Naive thymus-derived CD4-positive, alpha-beta T cell (primary cell): ENCODE results near the gene PPP2R3C. TPM values are rescaled to one million over a fixed set of nuclear protein-coding genes. Genes with fewer than 3 reads are reported as not detected.
A peak's percentile ranks its signal among the peaks of the same experiment; 100 is the strongest.

Source experiments
- ATAC-seq: fragments of 150-1000 bp; cut with Tn5 transposase; 2 replicates; pipeline ENCODE4 v1.10.0; 2021; ENCODE audit warnings: mild to moderate bottlenecking, moderate library complexity
- CTCF ChIA-PET: fragments of 350-600 bp; sonication (Branson Sonifier 250); formaldehyde crosslinking; loops from one replicate; lab custom pipeline; 2021; ENCODE audit warnings: antibody characterized with exemption; lab: Charles Lee
- POLR2A ChIA-PET: fragments of 350-600 bp; sonication (Branson Sonifier 250); formaldehyde crosslinking; loops from one replicate; lab custom pipeline; 2021; ENCODE audit warnings: antibody characterized with exemption, inconsistent platforms; lab: Charles Lee
- DNase-seq, 9 donors: peaks; one replicate each; pipeline versions ENCODE4 v3.0.0 to v3.0.0-alpha.2; 2020 to 2022; ENCODE audit warnings: mixed read lengths in 1 of 9
- H3K27ac ChIP-seq: one replicate; pipeline ENCODE4 v1.7.0; 2013; ENCODE audit warnings: mild to moderate bottlenecking, low read depth, low read length, moderate library complexity
- H3K27me3 ChIP-seq, 2 donors: one replicate each; pipeline ENCODE4 v1.7.0; 2013; ENCODE audit warnings: low read length in 2 of 2, mild to moderate bottlenecking in 2 of 2, moderate library complexity in 2 of 2; ENCODE audit not compliant: control insufficient read depth in 2 of 2, insufficient read depth in 2 of 2
- H3K36me3 ChIP-seq, 3 experiments: 1 replicate in 2 of 3; 2 replicates in 1 of 3; pipeline ENCODE4 v1.7.0; 2013; ENCODE audit warnings: low read length in 3 of 3, mild to moderate bottlenecking in 3 of 3, moderate library complexity in 1 of 3; ENCODE audit not compliant: insufficient read depth in 3 of 3, control insufficient read depth in 2 of 3
- H3K4me1 ChIP-seq, 2 donors: one replicate each; pipeline ENCODE4 v1.7.0; 2013; ENCODE audit warnings: low read length in 2 of 2, mild to moderate bottlenecking in 2 of 2, moderate library complexity in 1 of 2; ENCODE audit not compliant: control insufficient read depth in 2 of 2, insufficient read depth in 2 of 2
- H3K4me3 ChIP-seq: 2 replicates; pipeline ENCODE4 v1.7.0; 2013; ENCODE audit warnings: mild to moderate bottlenecking, low read length
- H3K9me3 ChIP-seq, 3 experiments: 1 replicate in 2 of 3; 2 replicates in 1 of 3; pipeline ENCODE4 v1.7.0; 2013; ENCODE audit warnings: low read length in 3 of 3; ENCODE audit not compliant: control insufficient read depth in 2 of 3
- H3K27ac Mint-ChIP-seq, 9 donors: one replicate each; pipeline ENCODE4 v1.8.0; 2020 to 2022; ENCODE audit warnings: mixed read lengths in 9 of 9, mild to moderate bottlenecking in 8 of 9, moderate library complexity in 5 of 9, inconsistent platforms in 2 of 9
- H3K27me3 Mint-ChIP-seq, 5 donors: one replicate each; pipeline ENCODE4 v1.8.0; 2021 to 2022; ENCODE audit warnings: mixed read lengths in 5 of 5, mild to moderate bottlenecking in 1 of 5
- H3K36me3 Mint-ChIP-seq, 5 donors: one replicate each; pipeline ENCODE4 v1.8.0; 2020 to 2022; ENCODE audit warnings: mixed read lengths in 5 of 5, mild to moderate bottlenecking in 3 of 5, inconsistent platforms in 1 of 5
- H3K4me1 Mint-ChIP-seq, 7 donors: one replicate each; pipeline ENCODE4 v1.8.0; 2020 to 2022; ENCODE audit warnings: mixed read lengths in 7 of 7, mild to moderate bottlenecking in 3 of 7, inconsistent platforms in 1 of 7
- H3K4me3 Mint-ChIP-seq, 10 donors: one replicate each; pipeline ENCODE4 v1.8.0; 2020 to 2022; ENCODE audit warnings: mild to moderate bottlenecking in 10 of 10, mixed read lengths in 10 of 10, moderate library complexity in 6 of 10, inconsistent platforms in 2 of 10
- H3K9me3 Mint-ChIP-seq, 11 donors: one replicate each; pipeline ENCODE4 v1.8.0; 2020 to 2022; ENCODE audit warnings: mixed read lengths in 11 of 11, mild to moderate bottlenecking in 4 of 11, inconsistent platforms in 1 of 11, moderate library complexity in 1 of 11
- intact Hi-C, 2 donors: fragments of 100-400 bp; cut with micrococcal nuclease; formaldehyde crosslinking; loops; one replicate each; pipeline ENCODE4 v1.15.1; 2023
- polyA plus RNA-seq, 2 donors: library from polyadenylated mRNA; unstranded; fragments of 300-500 nt; fragmentation: Illumina TruSeq; gene quantifications; one replicate each; pipeline ENCODE4 v1.2.3, GENCODE V29; 2021
- total RNA-seq, 6 experiments: library from RNA in 5 of 6; stranded (reverse) in 5 of 6; gene quantifications; 1 replicate in 5 of 6; 2 replicates in 1 of 6; pipeline ENCODE4 v1.2.3 and lab custom pipeline; 2021 to 2026

PPP2R3C gene
- total and polyA plus RNA-seq, 7 experiments from 2014 or later, result 31.4 to 52.2 (median 36.7) TPM

DNA sequence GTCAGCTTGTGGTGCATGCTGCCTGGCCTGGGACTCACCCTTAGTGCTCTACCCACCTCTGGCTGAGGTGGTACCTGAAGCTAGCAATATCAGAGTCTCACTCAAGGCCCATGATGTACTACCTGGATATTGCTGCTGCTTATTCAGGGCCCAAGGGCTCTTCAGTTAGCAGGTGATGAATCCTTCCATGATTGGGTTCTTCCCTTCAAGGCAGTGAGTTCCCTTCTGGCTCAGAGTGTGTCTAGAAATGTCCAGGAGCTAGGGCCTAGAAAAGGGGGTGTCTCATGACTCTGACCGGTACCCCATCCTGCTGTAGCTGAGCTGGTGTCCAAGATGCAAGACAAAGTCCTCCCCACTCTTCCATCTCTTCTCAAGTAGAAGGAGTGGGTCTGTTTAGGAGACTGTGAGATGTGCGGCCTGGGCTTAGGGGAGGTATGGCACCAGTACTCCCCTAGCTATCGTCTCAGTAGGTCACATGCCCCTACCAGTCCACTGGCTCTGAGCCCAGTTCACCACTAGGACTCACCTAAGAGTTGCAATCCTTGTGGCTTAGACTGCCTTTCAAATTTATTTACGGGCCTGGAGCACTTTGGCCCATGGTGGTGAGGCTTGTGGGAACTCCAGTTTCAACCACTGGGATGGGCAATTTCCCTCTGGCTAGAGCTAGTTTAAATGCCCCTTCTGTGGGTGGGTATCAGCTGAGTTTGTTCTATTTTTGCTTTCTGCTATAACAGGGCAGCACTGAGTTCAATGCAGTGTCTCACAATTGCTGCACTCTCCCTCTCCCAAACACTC is 12.7 kb upstream of the PPP2R3C start:
- Mint-ChIP-seq H3K9me3 (peaks cover 0 to 10% (median 0%) of the 10 kb centered on the region in 11 donors), H3K4me1 (peaks cover 13 to 36% (median 22%) of the 10 kb centered on the region in 7 donors), H3K27me3 (no peaks in the 10 kb centered on the region), H3K4me3 (peak overlapping the region in 1 of 10 donors; percentile 8), H3K36me3 (peaks cover 11 to 45% (median 28%) of the 10 kb centered on the region in 5 donors), H3K27ac (peak overlapping the region in 4 of 9 donors; percentile 28 to 67 (median 34))
- intact Hi-C loops, result loop anchor here in 1 of 2 donors (1.0 kb wide), 1 partner anchor 12 kb away; no protein-coding TSS in a partner anchor
- DNase-seq, result no peak
- H3K27ac ChIP-seq, result no peak overlapping the region
- H3K4me3 ChIP-seq, result no peak overlapping the region
- H3K4me1 ChIP-seq, result no peaks in the 10 kb centered on the region
- POLR2A ChIA-PET, result interaction anchor here (1.2 to 2.0 kb wide), 2 partner anchors 12 kb away, joined by 3 to 6 read pairs; partner anchors contain the start of genes PPP2R3C and PRORP
- H3K27me3 ChIP-seq, result no peaks in the 10 kb centered on the region
- no peaks in the 10 kb centered on the region for H3K9me3 ChIP-seq
- no peak for ATAC-seq
- H3K36me3 ChIP-seq, result peaks cover 0 to 27% (median 0%) of the 10 kb centered on the region in 3 experiments
- CTCF ChIA-PET, result interaction anchor here (0.6 kb wide), 1 partner anchor 29 kb away, joined by 4 read pairs; no protein-coding TSS in a partner anchor

DNA sequence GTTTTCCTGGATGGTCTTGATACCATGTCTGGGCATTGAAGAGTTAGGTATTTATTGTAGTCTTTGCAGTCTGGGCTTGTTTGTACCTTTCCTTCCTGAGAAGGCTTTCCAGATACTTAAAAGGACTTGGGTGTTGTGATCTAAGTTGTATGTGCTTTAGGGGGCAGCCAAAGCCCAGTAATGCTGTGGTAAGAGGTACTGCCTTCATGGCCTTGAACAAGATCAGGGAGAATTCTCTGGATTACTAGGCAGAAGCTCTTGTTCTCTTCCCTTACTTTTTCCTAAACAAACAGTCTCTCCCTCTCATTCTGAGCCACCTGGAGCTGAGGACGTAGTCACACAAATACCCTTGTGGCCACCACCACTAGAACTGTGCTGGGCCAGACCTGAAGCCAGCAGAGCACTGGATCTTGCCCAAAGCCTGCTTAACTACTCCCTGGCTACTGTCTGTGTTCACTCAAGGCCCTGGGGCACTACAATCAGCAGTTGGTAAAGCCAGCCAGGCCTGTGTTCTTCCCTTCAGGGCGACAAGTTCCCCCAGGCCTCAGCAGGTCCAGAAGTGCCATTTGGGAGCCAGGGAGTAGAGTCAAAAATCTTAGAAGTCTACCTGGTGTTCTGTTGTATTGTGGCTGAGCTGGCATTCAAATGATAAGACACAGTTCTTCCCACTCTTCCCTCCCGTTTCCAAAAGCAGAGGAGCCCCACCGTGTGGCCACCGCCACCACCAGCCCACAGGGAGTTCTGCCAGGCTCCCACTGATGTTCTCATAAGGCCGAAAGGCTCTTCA is 11.9 kb upstream of the PPP2R3C start:
- Mint-ChIP-seq H3K4me1 (peaks cover 18 to 42% (median 30%) of the 10 kb centered on the region in 7 donors), H3K27ac (peak overlapping the region in 7 of 9 donors; percentile 2 to 72 (median 43)), H3K4me3 (peak overlapping the region in 1 of 10 donors; percentile 25), H3K36me3 (peaks cover 11 to 50% (median 32%) of the 10 kb centered on the region in 5 donors), H3K9me3 (peaks cover 0 to 10% (median 0%) of the 10 kb centered on the region in 11 donors), H3K27me3 (no peaks in the 10 kb centered on the region)
- Histone ChIP-seq H3K36me3 (peaks cover 0 to 27% (median 0%) of the 10 kb centered on the region in 3 experiments), H3K27ac (no peak overlapping the region), H3K9me3 (no peaks in the 10 kb centered on the region), H3K27me3 (no peaks in the 10 kb centered on the region), H3K4me1 (no peaks in the 10 kb centered on the region), H3K4me3 (no peak overlapping the region)
- no peak for DNase-seq
- ATAC-seq, result no peak
- CTCF ChIA-PET, result interaction anchor here (0.6 kb wide), 1 partner anchor 29 kb away, joined by 4 read pairs; no protein-coding TSS in a partner anchor
- intact Hi-C loops, result no loop called here
- POLR2A ChIA-PET, result interaction anchor here (2.0 kb wide), 1 partner anchor 11 kb away, joined by 6 read pairs; the partner anchor contains the start of genes PPP2R3C and PRORP

DNA sequence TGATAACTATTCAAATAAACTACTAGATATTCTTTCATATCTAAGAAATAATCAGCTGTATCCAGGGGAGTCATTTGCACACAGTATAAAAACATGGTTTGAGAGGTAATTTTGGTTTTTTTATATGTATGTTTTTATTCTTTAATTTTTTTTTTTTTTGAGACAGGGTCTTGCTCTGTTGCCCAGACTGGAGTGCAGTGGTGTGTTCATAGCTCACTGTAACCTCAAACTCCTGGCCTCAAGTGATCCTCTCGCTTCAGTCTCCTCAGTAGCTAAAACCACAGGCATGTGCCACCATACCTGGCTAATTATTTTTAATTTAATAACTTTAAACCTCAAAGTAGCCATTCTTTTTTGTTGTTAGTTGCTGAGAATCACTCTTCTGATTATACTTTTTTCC is 2.3 kb upstream of the PPP2R3C start:
- no peak overlapping the region for H3K4me3 ChIP-seq
- Mint-ChIP-seq H3K9me3 (no peaks in the 10 kb centered on the region), H3K27me3 (peaks cover 0 to 3% (median 0%) of the 10 kb centered on the region in 5 donors), H3K36me3 (peaks cover 11 to 31% (median 29%) of the 10 kb centered on the region in 5 donors), H3K4me3 (peak overlapping the region; percentile 89 to 100 (median 99)), H3K4me1 (peaks cover 44 to 85% (median 80%) of the 10 kb centered on the region in 7 donors), H3K27ac (peak overlapping the region in 6 of 9 donors; percentile 61 to 100 (median 100))
- POLR2A ChIA-PET, result interaction anchor here (0.8 to 4.2 kb wide), 3 partner anchors 78 to 280 kb away, joined by 3 to 65 read pairs (median 6); partner anchors contain the start of genes FAM177A1 and NFKBIA
- no peaks in the 10 kb centered on the region for H3K27me3 ChIP-seq
- peaks cover 16 to 22% of the 10 kb centered on the region in 2 donors for H3K4me1 ChIP-seq
- intact Hi-C loops, result loop anchor here (5.0 to 10.0 kb wide), 5 partner anchors 33 to 662 kb away; partner anchors contain the start of genes EAPP (in 2 of the 2), INSM2 (in 1 of the 2) and SPTSSA (in 1 of the 2)
- no peak for DNase-seq
- H3K36me3 ChIP-seq, result no peaks in the 10 kb centered on the region
- ATAC-seq, result no peak
- CTCF ChIA-PET, result interaction anchor here (0.8 kb wide), 1 partner anchor 10 kb away, joined by 3 read pairs; no protein-coding TSS in a partner anchor
- no peaks in the 10 kb centered on the region for H3K9me3 ChIP-seq
- no peak overlapping the region for H3K27ac ChIP-seq

DNA sequence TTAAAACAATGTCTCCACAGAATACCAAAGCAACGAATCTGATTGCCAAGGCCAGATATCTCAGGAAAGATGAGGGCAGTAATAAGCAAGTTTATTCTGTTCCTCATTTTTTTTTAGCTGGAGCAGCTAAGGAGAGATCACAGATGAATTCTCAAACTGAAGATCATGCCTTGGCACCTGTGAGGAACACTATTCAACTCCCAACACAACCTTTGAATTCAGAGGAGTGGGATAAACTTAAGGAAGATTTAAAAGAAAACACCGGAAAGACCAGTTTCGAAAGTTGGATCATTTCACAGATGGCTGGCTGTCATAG is 1.6 kb upstream of the PPP2R3C start:
- Mint-ChIP-seq H3K27ac (peak overlapping the region; percentile 99 to 100 (median 100)), H3K4me1 (peaks cover 40 to 85% (median 75%) of the 10 kb centered on the region in 7 donors), H3K36me3 (peaks cover 8 to 26% (median 23%) of the 10 kb centered on the region in 5 donors), H3K9me3 (no peaks in the 10 kb centered on the region), H3K4me3 (peak overlapping the region; percentile 89 to 100 (median 99)), H3K27me3 (peaks cover 0 to 3% (median 0%) of the 10 kb centered on the region in 5 donors)
- H3K4me1 ChIP-seq, result peaks cover 16 to 22% of the 10 kb centered on the region in 2 donors
- no peaks in the 10 kb centered on the region for H3K27me3 ChIP-seq
- ChIA-PET POLR2A (interaction anchor here (0.8 to 4.2 kb wide), 7 partner anchors 12 to 690 kb away, joined by 3 to 65 read pairs (median 6); partner anchors contain the start of genes FAM177A1, NFKBIA and SRP54), CTCF (interaction anchor here (0.8 to 1.7 kb wide), 3 partner anchors 9 to 298 kb away, joined by 3 to 6 read pairs (median 4); no protein-coding TSS in a partner anchor)
- no peak for ATAC-seq
- DNase-seq, result no peak
- H3K27ac ChIP-seq, result peak overlapping the region; percentile 97
- H3K9me3 ChIP-seq, result no peaks in the 10 kb centered on the region
- peak overlapping the region; percentile 86 for H3K4me3 ChIP-seq
- no peaks in the 10 kb centered on the region for H3K36me3 ChIP-seq
- intact Hi-C loops, result loop anchor here (2.0 to 10.0 kb wide), 6 partner anchors 34 to 661 kb away; partner anchors contain the start of genes EAPP (in 2 of the 2), INSM2 (in 1 of the 2) and SPTSSA (in 1 of the 2)

DNA sequence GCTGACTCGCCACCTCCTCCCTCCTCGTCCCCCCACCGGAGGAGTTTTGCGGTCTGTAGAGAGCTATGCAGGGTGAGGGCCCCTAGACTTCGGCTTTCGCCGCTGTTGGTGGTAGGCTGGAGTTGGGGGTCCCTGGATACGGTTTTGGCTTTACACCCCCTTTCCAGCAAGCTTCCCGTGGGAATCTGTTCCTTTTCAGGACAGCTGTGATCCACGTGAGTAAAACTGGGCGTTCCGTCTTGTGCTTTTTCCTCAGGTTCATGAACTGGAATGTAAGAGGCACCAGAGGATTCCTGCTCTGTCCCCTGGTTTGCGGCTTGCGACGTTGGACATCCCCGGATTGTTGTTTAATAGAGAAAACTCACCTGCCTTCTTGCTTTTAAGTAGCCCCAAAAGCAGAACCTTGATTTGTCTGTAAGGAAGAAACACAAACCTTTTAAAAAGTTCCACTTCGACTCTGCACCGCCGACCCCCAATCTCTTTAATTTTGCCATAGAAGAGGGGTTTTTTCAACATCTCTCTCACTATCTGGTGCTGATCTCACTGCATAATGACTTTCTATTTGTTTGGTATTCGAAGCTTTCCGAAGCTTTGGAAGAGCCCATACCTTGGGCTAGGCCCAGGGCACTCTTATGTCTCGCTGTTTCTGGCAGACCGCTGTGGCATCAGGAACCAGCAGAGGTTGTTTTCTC is 1.1 kb upstream of the PPP2R3C start:
- H3K4me3 Mint-ChIP-seq, result peak overlapping the region; percentile 89 to 100 (median 99)
- peak overlapping the region; percentile 97 for H3K27ac ChIP-seq
- H3K36me3 Mint-ChIP-seq, result peaks cover 3 to 21% (median 18%) of the 10 kb centered on the region in 5 donors
- peak overlapping the region; percentile 86 for H3K4me3 ChIP-seq
- H3K36me3 ChIP-seq, result no peaks in the 10 kb centered on the region
- H3K9me3 ChIP-seq, result no peaks in the 10 kb centered on the region
- H3K4me1 ChIP-seq, result peaks cover 16 to 22% of the 10 kb centered on the region in 2 donors
- peak overlapping the region; percentile 99 to 100 (median 100) for H3K27ac Mint-ChIP-seq
- peaks cover 0 to 3% (median 0%) of the 10 kb centered on the region in 5 donors for H3K27me3 Mint-ChIP-seq
- no peaks in the 10 kb centered on the region for H3K9me3 Mint-ChIP-seq
- intact Hi-C loops, result loop anchor here (1.0 to 10.0 kb wide), 17 partner anchors 17 to 1197 kb away; partner anchors contain the start of genes BRMS1L (in 2 of the 2), EAPP (in 2 of the 2), FAM177A1 (in 2 of the 2) and NFKBIA (in 2 of the 2)
- DNase-seq, result peak in 3 of 9 donors; percentile 8 to 32 (median 10)
- peaks cover 38 to 85% (median 75%) of the 10 kb centered on the region in 7 donors for H3K4me1 Mint-ChIP-seq
- POLR2A ChIA-PET, result interaction anchor here (0.6 to 4.2 kb wide), 17 partner anchors 11 to 691 kb away, joined by 3 to 65 read pairs (median 4); partner anchors contain the start of genes CFL2, FAM177A1, NFKBIA and PSMA6
- CTCF ChIA-PET, result interaction anchor here (0.5 to 1.7 kb wide), 5 partner anchors 282 to 392 kb away, joined by 3 to 6 read pairs (median 4); partner anchors contain the start of gene NFKBIA
- no peaks in the 10 kb centered on the region for H3K27me3 ChIP-seq
- no peak for ATAC-seq
